GM19043 (cell line): ENCODE data around the gene TSPAN18.

Source experiments
- ATAC-seq: cut with Tn5 transposase; IDR thresholded peaks from one replicate; pipeline ENCODE4 v1.9.1; 2021; ENCODE audit warnings: low read depth; ENCODE audit not compliant: unreplicated experiment

Gene TSPAN18, protein sequence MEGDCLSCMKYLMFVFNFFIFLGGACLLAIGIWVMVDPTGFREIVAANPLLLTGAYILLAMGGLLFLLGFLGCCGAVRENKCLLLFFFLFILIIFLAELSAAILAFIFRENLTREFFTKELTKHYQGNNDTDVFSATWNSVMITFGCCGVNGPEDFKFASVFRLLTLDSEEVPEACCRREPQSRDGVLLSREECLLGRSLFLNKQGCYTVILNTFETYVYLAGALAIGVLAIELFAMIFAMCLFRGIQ

DNA sequence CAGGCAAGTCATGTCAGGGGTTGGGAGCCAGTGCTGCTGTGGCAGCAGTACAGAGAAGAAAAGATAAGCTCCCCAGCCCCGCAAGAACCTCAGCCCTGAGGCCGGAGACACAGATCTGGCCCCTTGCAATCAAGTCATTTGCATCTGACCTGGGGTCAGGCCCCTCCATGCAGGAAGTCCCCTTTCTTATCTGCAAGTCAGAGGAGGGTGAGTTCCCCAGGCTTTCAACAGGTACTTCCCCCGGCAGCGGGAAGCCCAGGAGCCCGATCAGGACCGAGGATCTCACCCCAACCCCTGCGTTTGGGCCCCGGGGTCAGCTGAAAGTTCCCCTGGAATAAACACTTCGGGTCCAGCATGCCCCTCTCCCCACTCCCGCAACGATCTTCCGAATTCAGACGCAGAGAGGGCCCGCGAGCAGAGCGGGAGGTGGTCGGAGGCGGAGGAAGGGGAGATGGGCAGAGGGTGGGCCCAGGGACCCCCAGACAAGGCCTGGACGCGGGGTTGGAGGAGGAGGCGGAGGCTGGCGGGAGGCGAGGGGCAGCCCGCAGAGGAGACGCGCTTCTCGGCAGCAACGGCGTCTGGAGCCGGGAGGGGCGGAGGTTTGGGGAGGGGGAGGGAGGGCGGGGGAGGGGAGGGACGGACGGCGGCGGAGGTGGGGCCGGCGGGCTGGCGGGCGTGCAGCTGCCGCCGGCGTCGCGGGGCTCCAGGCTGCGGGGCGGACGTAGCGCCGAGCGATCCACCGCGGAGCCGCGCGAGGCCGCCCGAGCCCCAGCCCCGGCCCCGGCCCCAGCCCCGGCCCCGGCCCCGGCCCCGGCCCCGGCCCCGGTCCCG is at the start of gene TSPAN18:
TSPAN18 (plus strand) TSS at position 680 of the 831 bp plus-strand sequence. CDS start 179,455 bp downstream, outside the sequence.
- ATAC-seq, result no peak

DNA sequence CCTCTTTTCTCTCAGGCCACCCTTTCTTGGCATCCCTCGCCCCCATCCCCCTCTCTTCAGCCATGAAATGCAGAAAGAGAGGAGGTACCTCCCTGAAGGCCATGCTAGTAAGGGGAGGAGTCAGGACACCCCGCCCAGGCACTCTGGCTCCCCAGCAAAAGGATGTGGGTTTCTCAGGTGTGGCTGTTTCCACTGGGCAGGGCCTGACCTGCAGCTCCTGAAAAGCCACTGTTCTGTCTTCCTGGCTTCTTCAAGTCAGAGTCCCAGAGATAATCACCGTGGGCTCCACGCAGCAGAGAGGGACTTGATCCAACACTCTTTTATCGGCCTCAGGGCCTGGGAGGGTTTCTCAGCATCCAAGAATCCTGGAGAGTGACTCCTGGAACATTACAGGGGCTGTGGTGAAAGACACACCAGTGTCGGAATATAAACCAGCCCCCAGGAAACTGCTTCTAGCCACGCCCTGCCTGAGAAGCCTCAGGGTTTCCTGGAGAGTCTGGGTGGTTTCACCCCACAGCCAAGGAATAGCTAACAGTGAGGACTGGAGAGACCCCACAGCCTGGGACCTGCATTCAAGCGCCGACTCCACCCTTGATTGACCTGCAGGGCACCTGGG is 45.7 kb upstream of the TSPAN18 start:
- ATAC-seq, result no peak

GRCh38 chr11:44681698-44682097 is 45.1 kb upstream of the TSPAN18 start:
- no peak for ATAC-seq

DNA sequence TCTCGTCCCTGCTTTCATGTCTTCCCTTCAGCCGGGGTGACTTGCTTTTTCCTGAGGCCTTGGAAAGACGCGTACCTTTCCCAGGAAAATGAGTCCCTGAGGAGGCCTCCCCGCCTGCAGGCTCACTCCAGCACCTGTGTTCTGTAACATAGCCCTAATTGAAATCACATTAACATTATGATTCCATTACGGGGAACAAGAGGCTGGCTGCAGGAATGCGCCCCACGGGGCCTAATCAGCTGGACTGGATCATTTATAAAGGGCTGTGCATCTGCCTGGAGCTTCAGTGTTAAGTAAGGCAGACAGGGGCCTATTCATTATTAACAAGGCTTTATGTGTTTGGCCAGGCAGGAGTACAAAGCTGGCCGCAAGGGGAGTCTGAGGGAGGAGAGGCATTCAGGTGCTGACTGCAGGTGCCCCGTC is 41.9 kb upstream of the TSPAN18 start:
- no peak for ATAC-seq

DNA sequence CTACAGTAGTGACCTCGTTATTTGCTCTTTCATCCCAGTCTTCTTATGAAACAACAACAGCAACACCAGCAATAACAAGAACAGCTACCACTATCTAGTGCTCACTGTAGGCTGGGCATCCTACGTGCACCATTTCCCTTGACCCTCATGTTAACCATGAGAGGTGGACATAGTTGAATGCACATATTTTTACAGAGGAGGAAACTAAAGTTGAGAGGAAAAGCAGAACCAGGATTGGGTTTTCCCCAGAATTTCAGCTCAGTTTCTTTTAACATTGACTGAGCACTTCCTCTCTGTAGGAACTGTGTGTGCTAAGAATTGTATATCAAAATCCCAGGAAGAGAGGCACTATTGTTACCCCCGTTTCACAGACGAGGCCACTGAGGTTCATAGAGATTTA is 39.4 kb upstream of the TSPAN18 start:
- ATAC-seq, result no peak

DNA sequence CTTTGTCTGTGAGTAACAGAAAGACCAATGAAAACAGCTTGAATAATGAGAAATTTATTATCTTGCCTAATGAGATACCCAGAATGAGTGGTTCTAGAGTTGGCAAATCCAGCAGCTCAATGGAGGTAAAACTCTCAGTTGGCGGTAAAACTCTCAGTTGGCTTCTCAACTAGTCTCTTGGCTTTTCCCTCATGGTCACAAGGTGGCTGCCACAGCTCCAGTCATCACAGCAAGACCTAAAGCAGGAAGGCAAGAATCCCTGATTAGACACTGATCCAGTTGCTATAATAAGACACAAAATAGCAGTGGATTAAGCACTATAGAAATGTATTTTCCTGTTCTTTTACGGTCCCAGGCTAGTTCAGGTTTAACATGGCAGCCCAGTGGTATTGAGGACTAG is 37.5 kb upstream of the TSPAN18 start:
- ATAC-seq, result no peak

DNA sequence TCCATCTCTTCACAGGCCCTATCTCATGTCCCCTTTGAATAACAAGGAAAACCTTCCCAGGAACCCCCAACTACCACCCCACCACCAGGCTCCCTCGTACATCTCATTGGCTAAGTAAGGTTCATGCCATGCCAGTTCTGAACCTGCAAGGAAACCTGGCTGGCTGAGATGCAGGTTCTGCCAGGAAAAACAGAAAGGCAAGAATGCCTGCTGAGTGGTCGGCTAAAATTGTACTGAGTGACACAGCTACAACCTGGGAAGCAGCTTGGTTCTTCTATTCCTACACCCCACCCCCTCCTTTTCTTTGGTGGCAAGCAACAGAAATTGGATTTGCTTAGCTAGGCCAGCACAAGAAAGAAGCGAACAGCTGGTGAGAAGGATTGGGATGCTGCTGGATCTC is 36.1 kb upstream of the TSPAN18 start:
- no peak for ATAC-seq

DNA sequence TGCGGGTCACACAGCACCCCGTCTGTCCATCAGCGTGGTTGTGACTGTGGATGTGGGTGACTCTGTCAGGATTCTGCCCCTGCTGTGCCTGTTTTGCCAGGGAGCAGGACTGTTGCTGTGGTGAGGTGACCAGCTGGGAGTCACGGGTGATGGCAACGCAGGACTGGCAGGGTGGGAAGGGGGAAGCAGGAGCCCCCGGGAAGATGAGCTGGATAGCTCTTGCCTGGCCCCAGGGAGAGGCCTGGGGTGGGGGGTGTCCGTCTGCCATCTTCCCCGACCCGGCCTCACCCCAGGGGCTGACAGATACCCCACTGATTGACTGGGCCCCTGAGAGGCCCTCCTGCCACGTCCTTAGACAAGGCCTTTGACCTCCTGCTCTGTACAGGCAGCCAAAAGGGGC is 34.3 kb upstream of the TSPAN18 start:
- ATAC-seq, result no peak

DNA sequence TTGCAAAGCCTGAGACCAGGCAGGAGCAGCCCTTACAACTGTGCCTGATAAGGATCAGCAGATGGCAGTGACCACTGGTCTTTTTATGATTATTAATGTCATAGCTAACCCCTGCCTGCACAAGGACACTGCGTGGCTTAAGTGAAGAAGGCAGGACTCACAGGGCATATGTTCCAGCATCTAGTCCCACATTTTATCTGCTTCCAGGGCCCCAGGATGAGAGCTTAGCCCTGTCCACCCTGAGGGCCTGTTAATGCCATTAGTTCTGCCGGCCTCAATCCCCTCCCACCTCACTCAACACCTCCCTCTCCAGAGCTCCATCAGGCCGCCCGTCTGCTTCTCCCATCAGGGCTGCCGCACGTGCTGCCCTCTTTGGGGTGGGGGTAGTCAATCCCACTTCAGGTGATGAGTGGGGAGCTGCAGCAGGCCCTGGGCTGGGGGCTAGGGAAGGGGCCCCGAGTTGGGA is 33.1 kb upstream of the TSPAN18 start:
- no peak for ATAC-seq

GRCh38 chr11:44694443-44694842 is 32.3 kb upstream of the TSPAN18 start:
- ATAC-seq, result no peak

DNA sequence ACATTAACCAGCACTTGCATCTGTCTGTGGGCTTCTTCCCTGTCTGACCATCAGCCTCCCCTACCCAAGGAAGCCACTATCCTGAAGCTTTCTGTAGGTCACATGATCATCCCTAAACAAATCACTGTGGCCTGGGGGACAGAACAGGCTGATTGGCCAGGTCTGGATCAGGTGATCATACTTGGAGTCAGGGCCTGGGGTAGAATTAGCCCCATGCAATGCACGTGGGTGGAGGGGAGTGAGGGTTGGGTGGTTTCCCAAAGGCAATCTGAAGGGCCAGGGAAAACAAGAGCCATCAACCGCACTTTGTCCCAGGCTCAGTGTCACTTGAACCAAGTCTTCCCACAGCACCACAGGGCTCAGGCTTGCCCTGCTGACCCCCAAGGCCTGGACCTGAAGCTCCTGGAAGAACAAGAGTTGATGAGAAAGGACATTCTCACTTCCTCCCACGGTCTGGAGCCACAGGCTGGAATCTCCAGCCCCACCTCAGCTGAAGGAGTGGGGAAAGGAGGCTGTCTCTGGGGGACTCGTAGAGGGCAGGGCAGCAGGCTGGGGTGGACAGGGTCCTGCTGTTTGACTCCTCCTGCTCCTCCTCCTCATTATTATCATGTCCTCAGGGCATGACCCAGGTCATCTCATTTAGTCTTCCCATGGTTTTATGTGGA is 31.5 kb upstream of the TSPAN18 start:
- ATAC-seq, result no peak

GRCh38 chr11:44698252-44698912 is 28.4 kb upstream of the TSPAN18 start:
- no peak for ATAC-seq

GRCh38 chr11:44699497-44700408 is 27.0 kb upstream of the TSPAN18 start:
- no peak for ATAC-seq

DNA sequence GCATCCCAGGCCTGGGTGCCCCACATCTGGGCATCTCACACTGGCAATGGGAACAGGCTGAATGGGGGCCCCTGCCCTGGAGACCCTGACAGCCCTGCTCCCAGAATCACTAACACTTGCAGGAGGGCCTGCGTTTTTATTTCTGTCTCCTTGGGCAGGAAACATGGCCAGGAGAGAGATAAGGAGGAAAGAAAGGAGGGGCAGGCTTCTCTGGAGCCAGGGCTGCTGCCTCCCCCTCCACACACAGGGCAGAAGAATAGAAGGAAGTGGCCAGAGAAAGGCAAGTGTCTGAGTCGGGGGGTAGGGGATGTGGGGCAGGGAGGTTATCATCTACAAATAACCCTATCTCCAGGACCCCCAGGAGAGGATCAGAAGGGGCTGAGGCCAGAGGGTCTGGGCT is 25.5 kb upstream of the TSPAN18 start:
- ATAC-seq, result no peak

GRCh38 chr11:44702889-44703288 is 23.9 kb upstream of the TSPAN18 start:
- ATAC-seq, result no peak

DNA sequence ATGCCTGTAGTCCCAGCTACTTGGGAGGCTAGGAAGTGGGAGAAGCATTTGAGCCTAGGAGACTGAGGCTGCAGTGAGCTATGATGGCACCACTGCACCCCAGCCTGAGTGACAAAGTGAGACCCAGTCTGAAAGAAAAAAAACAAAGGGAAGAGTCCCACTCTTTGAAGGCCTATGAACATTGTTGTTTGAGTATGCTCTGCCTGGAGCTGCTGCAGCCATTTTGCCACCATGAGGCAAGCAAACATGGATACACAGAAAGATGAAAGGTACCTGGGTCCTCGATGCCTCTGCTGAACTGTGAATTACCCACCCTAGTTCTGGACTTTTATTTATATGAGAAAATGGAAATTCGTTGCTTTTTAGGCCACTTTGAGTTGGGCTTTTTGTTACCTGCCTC is 19.7 kb upstream of the TSPAN18 start:
- ATAC-seq, result no peak

- no peak for ATAC-seq
These were observed 18.8 kb upstream of the TSPAN18 start for GRCh38 chr11:44708009-44708408.

DNA sequence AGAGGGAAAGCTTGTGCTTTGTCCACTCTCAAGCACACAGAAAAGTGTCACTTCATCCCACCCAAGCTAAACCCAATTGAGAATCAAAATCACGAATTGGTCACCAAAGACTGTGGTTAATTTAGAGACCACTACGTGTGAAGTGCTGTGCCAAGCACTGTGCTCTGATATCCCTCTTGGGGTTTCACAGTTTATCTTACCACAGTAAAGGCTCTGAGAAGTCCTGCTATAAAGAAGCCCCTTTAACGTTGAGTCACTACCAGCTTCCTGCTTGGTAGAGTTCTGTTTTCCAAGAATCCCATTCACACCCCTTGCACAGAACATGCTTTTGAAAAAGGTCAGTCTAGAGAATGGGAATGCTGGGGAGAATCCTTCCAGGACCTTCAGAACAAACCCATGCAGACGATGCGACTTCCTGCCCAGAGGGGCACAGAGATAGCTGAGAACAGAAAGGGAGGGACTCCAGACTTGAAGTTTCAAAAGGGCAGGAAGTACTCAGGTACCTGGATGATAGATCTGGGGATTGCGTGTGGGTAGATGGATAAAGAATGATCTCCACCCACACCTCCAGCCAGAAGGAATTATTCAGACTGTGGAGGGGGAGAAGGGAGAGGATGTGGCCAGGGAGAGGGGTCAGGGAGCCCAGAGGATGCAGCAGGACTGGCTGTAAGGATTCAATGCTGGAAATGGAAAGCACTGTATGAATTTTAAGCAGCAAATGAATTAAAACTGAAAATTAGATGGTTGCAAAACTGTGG is 18.1 kb upstream of the TSPAN18 start:
- ATAC-seq, result no peak

GRCh38 chr11:44709281-44709562 is 17.5 kb upstream of the TSPAN18 start:
- ATAC-seq, result no peak
